Activated naive CD8-positive, alpha-beta T cell treated with anti-CD3 and anti-CD28 coated beads, Interleukin-2, amount 50 U/mL, for 16 hours (primary cell): Measurements from ENCODE around the gene ALOX5.

Experiments used
- DNase-seq: peaks from one replicate; pipeline ENCODE4 v3.0.0-alpha.2; 2020; ENCODE audit warnings: low read depth, low spot score

The ALOX5 gene

GRCh38 chr10:45424668-45425404 lies 50.8 kb downstream of the ALOX5 start:
- DNase-seq, result no peak

- DNase-seq, result no peak
These were observed 51.9 kb downstream of the ALOX5 start for GRCh38 chr10:45425621-45426563.

- DNase-seq, result no peak
These were observed 53.4 kb downstream of the ALOX5 start for GRCh38 chr10:45427262-45427969.

GRCh38 chr10:45427970-45428366 lies 54.0 kb downstream of the ALOX5 start:
- no peak for DNase-seq

GRCh38 chr10:45428611-45429510 lies 54.8 kb downstream of the ALOX5 start:
- DNase-seq, result no peak

- DNase-seq, result no peak
These were observed 55.8 kb downstream of the ALOX5 start for GRCh38 chr10:45429790-45430189.

GRCh38 chr10:45432113-45432512 lies 58.1 kb downstream of the ALOX5 start:
- no peak for DNase-seq

GRCh38 chr10:45432700-45433472 lies 58.9 kb downstream of the ALOX5 start:
- DNase-seq, result no peak

- DNase-seq, result no peak
These were observed 59.9 kb downstream of the ALOX5 start for GRCh38 chr10:45433716-45434469.

- no peak for DNase-seq
These were observed 63.8 kb downstream of the ALOX5 start for GRCh38 chr10:45437587-45438465.

- no peak for DNase-seq
These were observed 64.6 kb downstream of the ALOX5 start for GRCh38 chr10:45438466-45439090.

- DNase-seq, result no peak
These were observed 65.3 kb downstream of the ALOX5 start for GRCh38 chr10:45439365-45439764.

- no peak for DNase-seq
These were observed 65.9 kb downstream of the ALOX5 start for GRCh38 chr10:45439873-45440272.

- DNase-seq, result no peak
These were observed 66.6 kb downstream of the ALOX5 start for GRCh38 chr10:45440511-45441062.

GRCh38 chr10:45441239-45442190 lies 67.5 kb downstream of the ALOX5 start:
- DNase-seq, result no peak

- DNase-seq, result no peak
These were observed 68.2 kb downstream of the ALOX5 start for GRCh38 chr10:45442251-45442650.

GRCh38 chr10:45442662-45443061 lies 68.6 kb downstream of the ALOX5 start:
- DNase-seq, result no peak
